ENCODE data around the gene ZFYVE28. TPM values are rescaled to one million over a fixed set of nuclear protein-coding genes. Genes with fewer than 3 reads are reported as not detected.

ZFYVE28 gene
- polyA plus RNA-seq, 1 of the 3 experiments (the other 2 are of a cell fraction) = 3.2 TPM

- Histone ChIP-seq H3K9me3 (no peaks in the 10 kb centered on the region), H3K9me2 (no peaks in the 10 kb centered on the region), H3K27ac (ENCODE audit: low read depth in 2 of 2, low read length in 1 of 2) (no peak overlapping the region), H4K20me1 (ENCODE audit: insufficient read depth) (no peaks in the 10 kb centered on the region), H3K4me2 (no peak overlapping the region), H3K4me3 (ENCODE audit: low read depth in 2 of 2, low read length in 1 of 2) (no peak overlapping the region), H3K36me3 (replicated peaks in 1 of 2; ENCODE audit: control insufficient read depth in 1 of 2, insufficient read depth in 2 of 2, low read length in 1 of 2) (no peaks in the 10 kb centered on the region), H2AFZ (ENCODE audit: low read depth) (no peak overlapping the region), H3F3A (replicated peaks; ENCODE audit: insufficient read depth) (no peaks in the 10 kb centered on the region), H3K9ac (no peak overlapping the region), H3K4me1 (ENCODE audit: control insufficient read depth in 1 of 2, insufficient read depth in 2 of 2, low read depth in 1 of 2, low read length in 1 of 2) (no peaks in the 10 kb centered on the region), H3K79me2 (ENCODE audit: insufficient read depth) (no peaks in the 10 kb centered on the region), H3K27me3 (ENCODE audit: insufficient read depth) (no peaks in the 10 kb centered on the region)
- no peak for DNase-seq
- POLR2A ChIA-PET = no interaction called here
- CTCF ChIA-PET = interaction anchor here (1.1 kb wide), 1 partner anchor 62 kb away, joined by 3 read pairs; no protein-coding TSS in a partner anchor
- 64% methylated on average over 6 of the region's 7 CpGs for WGBS (ENCODE audit: low lambda C conversion rate)
- TF ChIP-seq FOXM1 (IDR thresholded peaks at IDR 0.05; ENCODE audit: low read depth) = no peak
- no peak for TF ChIP-seq FOSL2 (IDR thresholded peaks at IDR 0.05; ENCODE audit: borderline replicate concordance, low read depth)
- TF ChIP-seq USF2 (IDR thresholded peaks at IDR 0.05; ENCODE audit: borderline replicate concordance, low read depth, low read length) = no peak
- no peak for TF ChIP-seq IRF3 (IDR thresholded peaks at IDR 0.05; ENCODE audit: low read depth, low read length)
- TF ChIP-seq RXRA (IDR thresholded peaks at IDR 0.05; ENCODE audit: borderline replicate concordance, low read depth) = no peak
- TF ChIP-seq RCOR1 (IDR thresholded peaks at IDR 0.05; ENCODE audit: low read length) = no peak
These were observed 44.9 kb downstream of the ZFYVE28 start for GRCh38 chr4:2373532-2373931.

GRCh38 chr4:2372488-2373030, 45.9 kb downstream of the ZFYVE28 start:
- H2AFZ ChIP-seq (ENCODE audit: low read depth) = no peak overlapping the region
- no peaks in the 10 kb centered on the region for H3K36me3 ChIP-seq (replicated peaks in 1 of 2; ENCODE audit: control insufficient read depth in 1 of 2, insufficient read depth in 2 of 2, low read length in 1 of 2)
- H4K20me1 ChIP-seq (ENCODE audit: insufficient read depth) = no peaks in the 10 kb centered on the region
- POLR2A ChIA-PET = no interaction called here
- H3K4me1 ChIP-seq (ENCODE audit: control insufficient read depth in 1 of 2, insufficient read depth in 2 of 2, low read depth in 1 of 2, low read length in 1 of 2) = peaks cover 0 to 2% of the 10 kb centered on the region in 2 experiments; a peak in 1 of 4 replicates
- CTCF ChIA-PET = no interaction called here
- no peak overlapping the region for H3K4me2 ChIP-seq
- no peaks in the 10 kb centered on the region for H3F3A ChIP-seq (replicated peaks; ENCODE audit: insufficient read depth)
- H3K27me3 ChIP-seq (ENCODE audit: insufficient read depth) = no peaks in the 10 kb centered on the region
- DNase-seq = no peak
- H3K9me2 ChIP-seq = no peaks in the 10 kb centered on the region
- H3K9me3 ChIP-seq = no peaks in the 10 kb centered on the region
- no peak overlapping the region for H3K27ac ChIP-seq (ENCODE audit: low read depth in 2 of 2, low read length in 1 of 2)
- 63% methylated on average over 7 of the region's 14 CpGs for WGBS (ENCODE audit: low lambda C conversion rate)
- no peaks in the 10 kb centered on the region for H3K79me2 ChIP-seq (ENCODE audit: insufficient read depth)
- no peak for TF ChIP-seq GATA2 (CRISPR knock-in tag; IDR thresholded peaks at IDR 0.05)
- H3K4me3 ChIP-seq (ENCODE audit: low read depth in 2 of 2, low read length in 1 of 2) = no peak overlapping the region
- H3K9ac ChIP-seq = no peak overlapping the region

GRCh38 chr4:2371765-2372487, 46.5 kb downstream of the ZFYVE28 start:
- no peak for DNase-seq
- Histone ChIP-seq H3F3A (replicated peaks; ENCODE audit: insufficient read depth) (no peaks in the 10 kb centered on the region), H3K9me3 (no peaks in the 10 kb centered on the region), H3K4me3 (ENCODE audit: low read depth in 2 of 2, low read length in 1 of 2) (no peak overlapping the region), H3K27me3 (ENCODE audit: insufficient read depth) (no peaks in the 10 kb centered on the region), H3K4me1 (ENCODE audit: control insufficient read depth in 1 of 2, insufficient read depth in 2 of 2, low read depth in 1 of 2, low read length in 1 of 2) (peaks cover 0 to 9% of the 10 kb centered on the region in 2 experiments; a peak in 1 of 4 replicates), H2AFZ (ENCODE audit: low read depth) (no peak overlapping the region), H4K20me1 (ENCODE audit: insufficient read depth) (no peaks in the 10 kb centered on the region), H3K79me2 (ENCODE audit: insufficient read depth) (no peaks in the 10 kb centered on the region), H3K36me3 (replicated peaks in 1 of 2; ENCODE audit: control insufficient read depth in 1 of 2, insufficient read depth in 2 of 2, low read length in 1 of 2) (no peaks in the 10 kb centered on the region), H3K4me2 (no peak overlapping the region), H3K9me2 (no peaks in the 10 kb centered on the region), H3K9ac (no peak overlapping the region), H3K27ac (ENCODE audit: low read depth in 2 of 2, low read length in 1 of 2) (no peak overlapping the region)
- ChIA-PET POLR2A (no interaction called here), CTCF (no interaction called here)
- WGBS (ENCODE audit: low lambda C conversion rate) = 77% methylated on average over 19 of the region's 27 CpGs
- TF ChIP-seq USF1 (IDR thresholded peaks at IDR 0.05; ENCODE audit: borderline replicate concordance, low read depth) = no peak
- no peak for TF ChIP-seq GABPA (IDR thresholded peaks at IDR 0.05; ENCODE audit: low read depth)
- no peak for TF ChIP-seq TAF1 (IDR thresholded peaks at IDR 0.05; ENCODE audit: borderline replicate concordance, low read depth, low read length)
- TF ChIP-seq FOXJ3 (CRISPR knock-in tag; IDR thresholded peaks at IDR 0.05) = no peak
- no peak for TF ChIP-seq YY1 (IDR thresholded peaks at IDR 0.05; ENCODE audit: low read depth)
- TF ChIP-seq MAX (IDR thresholded peaks at IDR 0.05; ENCODE audit: low read depth) = no peak
- TF ChIP-seq REST (IDR thresholded peaks at IDR 0.05; ENCODE audit: low read depth, low read length) = no peak

Measured in SK-N-SH (cell line).